Measurements from ENCODE around the gene FCHSD2. TPM values are rescaled to one million over a fixed set of nuclear protein-coding genes. Genes with fewer than 3 reads are reported as not detected.
A peak's percentile ranks its signal among the peaks of the same experiment; 100 is the strongest.
"Not testable (repeated sequence)": the region's sequence is repeated elsewhere in the genome, so short reads cannot be mapped to it uniquely, and the experiment has no call there.

The FCHSD2 gene
- total RNA-seq, 1 experiment from 2014 or later = 7.1 TPM

GRCh38 chr11:73074319-73074718 lies 67.8 kb downstream of the FCHSD2 start:
- ChIA-PET CTCF (no interaction called here), POLR2A (ENCODE audit: unreplicated experiment) (no interaction called here)
- Histone ChIP-seq H2AFZ (ENCODE audit: low read length) (no peak overlapping the region), H3K4me1 (ENCODE audit: insufficient read depth, low read length) (peaks cover 25% of the 10 kb centered on the region), H3K27ac (ENCODE audit: low read length) (no peak overlapping the region), H3K36me3 (ENCODE audit: low read depth, low read length) (peaks cover 11% of the 10 kb centered on the region; the same call in 1 of the 2 replicates), H3F3A (ENCODE audit: low read length, unreplicated experiment) (no peaks in the 10 kb centered on the region), H3K4me3 (ENCODE audit: low read length) (no peak overlapping the region), H3K79me2 (ENCODE audit: low read length) (peaks cover 12% of the 10 kb centered on the region), H3K9ac (ENCODE audit: low read length) (no peak overlapping the region), H3K4me2 (ENCODE audit: low read length) (no peak overlapping the region), H3K27me3 (ENCODE audit: low read length) (no peaks in the 10 kb centered on the region), H3K9me3 (ENCODE audit: low read length) (no peaks in the 10 kb centered on the region), H3K9me2 (replicated peaks; ENCODE audit: low read length) (no peaks in the 10 kb centered on the region), H4K20me1 (ENCODE audit: low read length) (no peaks in the 10 kb centered on the region)
- intact Hi-C loops (cut with micrococcal nuclease) = loop anchor here (5.0 kb wide), 2 partner anchors 68 to 132 kb away; partner anchors contain the start of gene FCHSD2
- TF ChIP-seq, protein P1, sequence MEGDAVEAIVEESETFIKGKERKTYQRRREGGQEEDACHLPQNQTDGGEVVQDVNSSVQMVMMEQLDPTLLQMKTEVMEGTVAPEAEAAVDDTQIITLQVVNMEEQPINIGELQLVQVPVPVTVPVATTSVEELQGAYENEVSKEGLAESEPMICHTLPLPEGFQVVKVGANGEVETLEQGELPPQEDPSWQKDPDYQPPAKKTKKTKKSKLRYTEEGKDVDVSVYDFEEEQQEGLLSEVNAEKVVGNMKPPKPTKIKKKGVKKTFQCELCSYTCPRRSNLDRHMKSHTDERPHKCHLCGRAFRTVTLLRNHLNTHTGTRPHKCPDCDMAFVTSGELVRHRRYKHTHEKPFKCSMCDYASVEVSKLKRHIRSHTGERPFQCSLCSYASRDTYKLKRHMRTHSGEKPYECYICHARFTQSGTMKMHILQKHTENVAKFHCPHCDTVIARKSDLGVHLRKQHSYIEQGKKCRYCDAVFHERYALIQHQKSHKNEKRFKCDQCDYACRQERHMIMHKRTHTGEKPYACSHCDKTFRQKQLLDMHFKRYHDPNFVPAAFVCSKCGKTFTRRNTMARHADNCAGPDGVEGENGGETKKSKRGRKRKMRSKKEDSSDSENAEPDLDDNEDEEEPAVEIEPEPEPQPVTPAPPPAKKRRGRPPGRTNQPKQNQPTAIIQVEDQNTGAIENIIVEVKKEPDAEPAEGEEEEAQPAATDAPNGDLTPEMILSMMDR (conservative IDR thresholded peaks at IDR 0.05; ENCODE audit: low read depth, low read length) = no peak
- TF ChIP-seq EZH2 (IDR thresholded peaks at IDR 0.05; ENCODE audit: low read length, unreplicated experiment) (no peak), EZH2phosphoT487 (IDR thresholded peaks at IDR 0.05; ENCODE audit: borderline replicate concordance, low read length) (no peak)
- no peak for ATAC-seq
- BruUV-seq (replicated peaks) = no TSS peak
- DNase-seq = no peak

GRCh38 chr11:73072935-73073481 lies 69.1 kb downstream of the FCHSD2 start:
- Histone ChIP-seq H3K9ac (ENCODE audit: low read length) (no peak overlapping the region), H3F3A (ENCODE audit: low read length, unreplicated experiment) (no peaks in the 10 kb centered on the region), H3K9me3 (ENCODE audit: low read length) (no peaks in the 10 kb centered on the region), H3K27me3 (ENCODE audit: low read length) (no peaks in the 10 kb centered on the region), H3K9me2 (replicated peaks; ENCODE audit: low read length) (no peaks in the 10 kb centered on the region), H3K4me2 (ENCODE audit: low read length) (peak overlapping the region; percentile 67), H2AFZ (ENCODE audit: low read length) (no peak overlapping the region), H3K36me3 (ENCODE audit: low read depth, low read length) (peaks cover 8% of the 10 kb centered on the region; the same call in 1 of the 2 replicates), H4K20me1 (ENCODE audit: low read length) (no peaks in the 10 kb centered on the region), H3K4me3 (ENCODE audit: low read length) (peak overlapping the region; percentile 16), H3K4me1 (ENCODE audit: insufficient read depth, low read length) (peaks cover 25% of the 10 kb centered on the region), H3K79me2 (ENCODE audit: low read length) (peaks cover 12% of the 10 kb centered on the region), H3K27ac (ENCODE audit: low read length) (peak overlapping the region; percentile 15)
- no peak for TF ChIP-seq EZH2phosphoT487 (IDR thresholded peaks at IDR 0.05; ENCODE audit: borderline replicate concordance, low read length)
- no peak for TF ChIP-seq EZH2 (IDR thresholded peaks at IDR 0.05; ENCODE audit: low read length, unreplicated experiment)
- TF ChIP-seq, protein P1 (conservative IDR thresholded peaks at IDR 0.05; ENCODE audit: low read depth, low read length) = no peak
- DNase-seq (peak; percentile 81), ATAC-seq (peak; percentile 99)
- intact Hi-C loops (cut with micrococcal nuclease) = loop anchor here (1.0 to 5.0 kb wide), 4 partner anchors 24 to 131 kb away; partner anchors contain the start of gene FCHSD2
- CTCF ChIA-PET = no interaction called here
- POLR2A ChIA-PET (ENCODE audit: unreplicated experiment) = interaction anchor here (0.6 kb wide), 1 partner anchor 127 kb away, joined by 3 read pairs; no protein-coding TSS in a partner anchor
- no TSS peak for BruUV-seq (replicated peaks)

- Histone ChIP-seq H3K4me3 (ENCODE audit: low read length) (no peak overlapping the region), H3K27me3 (ENCODE audit: low read length) (no peaks in the 10 kb centered on the region), H3K27ac (ENCODE audit: low read length) (no peak overlapping the region), H3K4me2 (ENCODE audit: low read length) (no peak overlapping the region), H4K20me1 (ENCODE audit: low read length) (no peaks in the 10 kb centered on the region), H3K9me3 (ENCODE audit: low read length) (no peaks in the 10 kb centered on the region), H3K9me2 (replicated peaks; ENCODE audit: low read length) (no peaks in the 10 kb centered on the region), H3K79me2 (ENCODE audit: low read length) (peaks cover 12% of the 10 kb centered on the region), H2AFZ (ENCODE audit: low read length) (no peak overlapping the region), H3K9ac (ENCODE audit: low read length) (no peak overlapping the region), H3K4me1 (ENCODE audit: insufficient read depth, low read length) (peaks cover 25% of the 10 kb centered on the region), H3K36me3 (ENCODE audit: low read depth, low read length) (no peaks in the 10 kb centered on the region), H3F3A (ENCODE audit: low read length, unreplicated experiment) (no peaks in the 10 kb centered on the region)
- POLR2A ChIA-PET (ENCODE audit: unreplicated experiment) = no interaction called here
- ATAC-seq (no peak), DNase-seq (no peak)
- intact Hi-C loops (cut with micrococcal nuclease) = loop anchor here (5.0 kb wide), 2 partner anchors 72 to 128 kb away; partner anchors contain the start of gene FCHSD2
- TF ChIP-seq, protein P1 (conservative IDR thresholded peaks at IDR 0.05; ENCODE audit: low read depth, low read length) = no peak
- TF ChIP-seq EZH2 (IDR thresholded peaks at IDR 0.05; ENCODE audit: low read length, unreplicated experiment) (no peak), EZH2phosphoT487 (IDR thresholded peaks at IDR 0.05; ENCODE audit: borderline replicate concordance, low read length) (no peak)
- CTCF ChIA-PET = no interaction called here
- no TSS peak for BruUV-seq (replicated peaks)
Measured at GRCh38 chr11:73070653-73071052, 71.5 kb downstream of the FCHSD2 start.

- H3K4me3 ChIP-seq (ENCODE audit: low read length); H3K9me3 ChIP-seq (ENCODE audit: low read length); H3K36me3 ChIP-seq (ENCODE audit: low read depth, low read length); H3K4me2 ChIP-seq (ENCODE audit: low read length); H4K20me1 ChIP-seq (ENCODE audit: low read length); DNase-seq; H2AFZ ChIP-seq (ENCODE audit: low read length); H3F3A ChIP-seq (ENCODE audit: low read length, unreplicated experiment); H3K79me2 ChIP-seq (ENCODE audit: low read length); ATAC-seq; BruUV-seq (replicated peaks); intact Hi-C loops (cut with micrococcal nuclease); H3K4me1 ChIP-seq (ENCODE audit: insufficient read depth, low read length); H3K27me3 ChIP-seq (ENCODE audit: low read length); H3K27ac ChIP-seq (ENCODE audit: low read length); H3K9ac ChIP-seq (ENCODE audit: low read length); H3K9me2 ChIP-seq (replicated peaks; ENCODE audit: low read length); CTCF ChIA-PET: not testable (repeated sequence)
- POLR2A ChIA-PET (ENCODE audit: unreplicated experiment) = interaction anchor here (0.6 kb wide), 1 partner anchor 310 kb away, joined by 3 read pairs; the partner anchor contains the start of gene ARAP1
Measured at GRCh38 chr11:73061857-73062424, 80.2 kb downstream of the FCHSD2 start.
